ENCODE results near the gene PRRG2.

Gene PRRG2

DNA sequence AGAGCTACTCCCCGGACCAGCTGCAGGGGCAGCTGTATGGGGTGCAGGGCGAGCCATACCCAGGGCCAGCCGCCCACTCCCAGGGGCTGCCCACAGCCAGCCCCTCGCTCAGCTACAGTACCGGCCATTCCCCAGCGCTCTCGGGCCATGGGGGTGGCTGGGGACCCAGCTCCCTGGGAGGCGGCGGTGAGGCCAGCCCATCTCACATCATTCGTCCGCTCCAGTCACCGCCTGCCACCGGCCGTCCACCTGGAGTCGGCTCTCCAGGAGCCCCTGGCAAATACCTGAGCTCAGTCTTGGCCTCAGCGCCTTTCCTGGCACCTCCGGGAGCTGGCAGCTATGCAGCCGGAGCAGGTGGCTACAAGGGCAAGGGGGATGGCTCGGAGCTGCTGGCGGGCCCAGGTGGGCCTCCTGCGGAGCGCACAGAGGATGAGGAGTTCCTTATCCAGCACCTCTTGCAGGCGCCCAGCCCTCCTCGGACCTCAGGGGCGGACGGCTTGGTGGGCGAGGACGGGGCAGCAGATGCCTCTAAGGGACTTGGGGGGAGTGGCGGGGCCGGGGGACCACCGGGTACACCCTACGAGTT is 14.8 kb downstream of the PRRG2 start:
- Histone ChIP-seq H3K27me3 (ENCODE audit: control insufficient read depth, low read length) (no peaks in the 10 kb centered on the region), H3F3A (ENCODE audit: control insufficient read depth, insufficient read depth) (peaks cover 14% of the 10 kb centered on the region; the same call in 1 of the 2 replicates), H3K36me3 (ENCODE audit: control insufficient read depth, low read length) (peaks cover 73% of the 10 kb centered on the region), H3K9me2 (replicated peaks; ENCODE audit: control insufficient read depth, low read length) (no peaks in the 10 kb centered on the region), H3K4me1 (ENCODE audit: control insufficient read depth, low read length) (peaks cover 12% of the 10 kb centered on the region), H3K4me3 (ENCODE audit: low read length) (no peak overlapping the region), H3K4me2 (ENCODE audit: low read length) (no peak overlapping the region), H3K79me2 (ENCODE audit: control insufficient read depth, low read length) (peaks cover 72% of the 10 kb centered on the region), H4K20me1 (ENCODE audit: control insufficient read depth, insufficient read depth, low read depth, low read length) (no peaks in the 10 kb centered on the region; the same call in 1 of the 2 replicates), H3K9me3 (ENCODE audit: control insufficient read depth, insufficient read depth, low read length) (no peaks in the 10 kb centered on the region), H3K27ac (ENCODE audit: low read depth, low read length) (no peak overlapping the region)
- TF ChIP-seq, protein P1, sequence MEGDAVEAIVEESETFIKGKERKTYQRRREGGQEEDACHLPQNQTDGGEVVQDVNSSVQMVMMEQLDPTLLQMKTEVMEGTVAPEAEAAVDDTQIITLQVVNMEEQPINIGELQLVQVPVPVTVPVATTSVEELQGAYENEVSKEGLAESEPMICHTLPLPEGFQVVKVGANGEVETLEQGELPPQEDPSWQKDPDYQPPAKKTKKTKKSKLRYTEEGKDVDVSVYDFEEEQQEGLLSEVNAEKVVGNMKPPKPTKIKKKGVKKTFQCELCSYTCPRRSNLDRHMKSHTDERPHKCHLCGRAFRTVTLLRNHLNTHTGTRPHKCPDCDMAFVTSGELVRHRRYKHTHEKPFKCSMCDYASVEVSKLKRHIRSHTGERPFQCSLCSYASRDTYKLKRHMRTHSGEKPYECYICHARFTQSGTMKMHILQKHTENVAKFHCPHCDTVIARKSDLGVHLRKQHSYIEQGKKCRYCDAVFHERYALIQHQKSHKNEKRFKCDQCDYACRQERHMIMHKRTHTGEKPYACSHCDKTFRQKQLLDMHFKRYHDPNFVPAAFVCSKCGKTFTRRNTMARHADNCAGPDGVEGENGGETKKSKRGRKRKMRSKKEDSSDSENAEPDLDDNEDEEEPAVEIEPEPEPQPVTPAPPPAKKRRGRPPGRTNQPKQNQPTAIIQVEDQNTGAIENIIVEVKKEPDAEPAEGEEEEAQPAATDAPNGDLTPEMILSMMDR (IDR thresholded peaks at IDR 0.05; ENCODE audit: low read depth, low read length, poor library complexity, severe bottlenecking) = no peak
- no peak for TF ChIP-seq EZH2phosphoT487 (IDR thresholded peaks at IDR 0.05; ENCODE audit: borderline replicate concordance, low read length)

DNA sequence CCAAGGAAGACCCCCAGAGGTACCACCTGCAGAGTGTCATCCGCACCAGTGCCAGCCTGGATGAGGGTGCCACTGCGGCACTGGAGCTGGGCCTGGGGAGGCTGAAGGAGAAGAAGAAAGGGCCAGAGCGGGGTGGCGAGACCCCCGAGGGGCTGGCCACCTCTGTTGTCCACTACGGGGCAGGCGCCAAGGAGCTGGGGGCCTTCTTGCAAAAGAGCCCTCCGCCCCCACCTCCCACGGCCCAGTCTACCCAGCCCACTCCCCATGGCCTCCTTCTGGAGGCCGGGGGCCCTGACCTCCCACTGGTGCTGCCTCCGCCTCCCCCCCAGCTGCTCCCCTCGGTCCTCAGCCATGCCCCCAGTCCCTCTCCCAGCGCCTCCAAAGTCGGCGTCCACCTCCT is 15.3 kb downstream of the PRRG2 start:
- peaks cover 14% of the 10 kb centered on the region; the same call in 1 of the 2 replicates for H3F3A ChIP-seq (ENCODE audit: control insufficient read depth, insufficient read depth)
- H3K9me3 ChIP-seq (ENCODE audit: control insufficient read depth, insufficient read depth, low read length) = no peaks in the 10 kb centered on the region
- peaks cover 12% of the 10 kb centered on the region for H3K4me1 ChIP-seq (ENCODE audit: control insufficient read depth, low read length)
- H3K4me3 ChIP-seq (ENCODE audit: low read length) = no peak overlapping the region
- TF ChIP-seq, protein P1 (IDR thresholded peaks at IDR 0.05; ENCODE audit: low read depth, low read length, poor library complexity, severe bottlenecking) = no peak
- no peak for TF ChIP-seq EZH2phosphoT487 (IDR thresholded peaks at IDR 0.05; ENCODE audit: borderline replicate concordance, low read length)
- H3K79me2 ChIP-seq (ENCODE audit: control insufficient read depth, low read length) = peaks cover 75% of the 10 kb centered on the region
- H4K20me1 ChIP-seq (ENCODE audit: control insufficient read depth, insufficient read depth, low read depth, low read length) = no peaks in the 10 kb centered on the region; the same call in 1 of the 2 replicates
- no peaks in the 10 kb centered on the region for H3K9me2 ChIP-seq (replicated peaks; ENCODE audit: control insufficient read depth, low read length)
- H3K36me3 ChIP-seq (ENCODE audit: control insufficient read depth, low read length) = peaks cover 76% of the 10 kb centered on the region
- no peak overlapping the region for H3K27ac ChIP-seq (ENCODE audit: low read depth, low read length)
- H3K27me3 ChIP-seq (ENCODE audit: control insufficient read depth, low read length) = no peaks in the 10 kb centered on the region
- H3K4me2 ChIP-seq (ENCODE audit: low read length) = no peak overlapping the region

DNA sequence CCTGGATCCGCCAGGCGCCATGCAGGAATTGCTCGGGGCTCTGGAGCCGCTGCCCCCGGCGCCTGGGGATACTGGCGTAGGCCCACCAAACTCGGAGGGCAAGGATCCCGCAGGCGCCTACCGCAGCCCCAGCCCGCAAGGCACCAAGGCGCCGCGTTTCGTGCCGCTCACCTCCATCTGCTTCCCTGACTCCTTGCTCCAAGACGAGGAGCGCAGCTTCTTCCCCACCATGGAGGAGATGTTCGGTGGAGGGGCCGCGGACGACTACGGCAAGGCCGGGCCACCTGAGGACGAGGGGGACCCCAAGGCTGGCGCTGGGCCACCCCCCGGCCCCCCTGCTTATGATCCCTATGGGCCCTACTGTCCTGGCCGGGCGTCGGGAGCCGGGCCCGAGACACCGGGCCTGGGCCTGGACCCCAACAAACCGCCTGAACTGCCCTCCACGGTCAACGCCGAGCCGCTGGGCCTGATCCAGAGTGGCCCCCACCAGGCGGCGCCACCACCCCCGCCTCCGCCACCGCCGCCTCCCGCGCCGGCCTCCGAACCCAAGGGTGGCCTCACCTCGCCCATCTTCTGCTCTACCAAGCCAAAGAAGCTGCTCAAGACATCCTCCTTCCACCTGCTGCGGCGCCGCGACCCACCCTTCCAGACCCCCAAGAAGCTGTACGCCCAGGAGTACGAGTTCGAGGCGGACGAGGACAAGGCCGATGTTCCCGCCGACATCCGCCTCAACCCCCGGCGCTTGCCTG is 16.0 kb downstream of the PRRG2 start:
- Histone ChIP-seq H3K4me1 (ENCODE audit: control insufficient read depth, low read length) (peaks cover 12% of the 10 kb centered on the region), H3K36me3 (ENCODE audit: control insufficient read depth, low read length) (peaks cover 79% of the 10 kb centered on the region), H3F3A (ENCODE audit: control insufficient read depth, insufficient read depth) (peaks cover 9% of the 10 kb centered on the region; the same call in 1 of the 2 replicates), H3K79me2 (ENCODE audit: control insufficient read depth, low read length) (peaks cover 73% of the 10 kb centered on the region), H3K4me3 (ENCODE audit: low read length) (no peak overlapping the region), H3K4me2 (ENCODE audit: low read length) (no peak overlapping the region), H3K9me2 (replicated peaks; ENCODE audit: control insufficient read depth, low read length) (no peaks in the 10 kb centered on the region), H3K27me3 (ENCODE audit: control insufficient read depth, low read length) (no peaks in the 10 kb centered on the region), H4K20me1 (ENCODE audit: control insufficient read depth, insufficient read depth, low read depth, low read length) (no peaks in the 10 kb centered on the region; the same call in 1 of the 2 replicates), H3K9me3 (ENCODE audit: control insufficient read depth, insufficient read depth, low read length) (no peaks in the 10 kb centered on the region), H3K27ac (ENCODE audit: low read depth, low read length) (no peak overlapping the region)
- TF ChIP-seq, protein P1 (IDR thresholded peaks at IDR 0.05; ENCODE audit: low read depth, low read length, poor library complexity, severe bottlenecking) = no peak
- no peak for TF ChIP-seq EZH2phosphoT487 (IDR thresholded peaks at IDR 0.05; ENCODE audit: borderline replicate concordance, low read length)

All from DOHH2 (cell line).